Measurements from ENCODE around the gene GPR108. TPM values are rescaled to one million over a fixed set of nuclear protein-coding genes. Genes with fewer than 3 reads are reported as not detected.

GPR108 gene
- total RNA-seq, 2 experiments from 2014 or later = 77.2 to 100 TPM

DNA sequence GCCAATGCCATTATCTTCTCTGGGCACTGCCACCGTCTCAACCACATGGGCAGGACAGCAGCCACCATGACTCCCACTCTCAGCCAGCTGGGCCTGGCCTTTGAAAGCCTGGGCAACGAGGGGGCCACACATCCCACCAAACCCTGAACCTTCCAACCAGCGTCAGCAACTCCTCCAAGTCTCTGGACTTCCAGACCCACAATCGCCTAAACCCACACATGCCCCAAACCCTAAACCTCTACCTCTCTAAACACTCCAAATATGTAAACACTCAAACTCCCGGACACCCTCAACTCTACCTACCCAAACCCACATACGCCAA, 17.9 kb downstream of the GPR108 start:
- CTCF ChIA-PET = no interaction called here
- H3K4me3 Mint-ChIP-seq = no peak overlapping the region
- no peaks in the 10 kb centered on the region for H3K36me3 Mint-ChIP-seq
- DNase-seq (no peak), ATAC-seq (no peak)
- H3K27ac Mint-ChIP-seq = no peak overlapping the region
- H3K27me3 Mint-ChIP-seq = peaks cover 2% of the 10 kb centered on the region
- H3K4me1 Mint-ChIP-seq = peaks cover 38% of the 10 kb centered on the region
- peaks cover 6% of the 10 kb centered on the region for H3K9me3 Mint-ChIP-seq (ENCODE audit: low read depth)

DNA sequence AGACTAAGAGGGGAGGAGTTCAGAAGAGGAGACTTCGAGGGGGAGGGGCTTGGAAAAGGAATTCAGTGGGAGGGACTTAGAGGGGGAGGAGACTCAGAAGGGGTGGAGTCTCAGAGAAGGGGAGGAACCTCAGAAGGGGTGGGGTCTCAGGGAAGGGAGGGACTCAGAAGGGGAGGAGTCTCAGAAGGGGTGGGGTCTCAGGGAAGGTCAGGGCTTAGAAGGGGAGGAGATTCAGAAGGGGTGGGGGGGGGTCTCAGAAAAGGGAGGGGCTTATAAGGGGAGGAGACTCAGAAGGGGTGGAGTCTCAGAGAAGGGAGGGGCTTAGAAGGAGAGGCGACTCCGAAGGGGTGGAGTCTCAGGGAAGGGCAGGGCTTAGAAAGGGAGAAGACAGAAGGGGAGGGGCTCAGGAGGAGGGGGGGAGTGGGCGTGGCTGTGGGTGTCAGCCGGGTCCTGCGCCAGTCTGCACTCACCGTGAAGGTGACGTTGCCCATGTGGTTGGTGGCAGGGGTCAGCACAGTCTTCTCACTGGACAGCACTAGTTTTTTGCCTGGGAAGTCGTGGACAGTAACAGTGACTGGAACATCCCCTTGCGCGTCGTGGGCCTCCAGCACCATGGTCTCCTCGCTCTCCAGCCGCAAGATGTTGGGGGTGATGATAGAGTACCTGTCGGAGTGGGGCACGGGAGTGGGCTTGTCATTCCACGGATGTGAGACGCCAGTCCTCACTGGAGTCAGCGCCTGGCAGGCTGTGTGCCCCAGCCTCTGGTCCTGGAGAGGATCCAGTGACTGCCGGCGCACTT, 18.4 kb downstream of the GPR108 start:
- CTCF ChIA-PET = no interaction called here
- DNase-seq = peak; percentile 57
- Mint-ChIP-seq H3K27me3 (peaks cover 2% of the 10 kb centered on the region), H3K4me1 (peaks cover 38% of the 10 kb centered on the region), H3K9me3 (ENCODE audit: low read depth) (peaks cover 6% of the 10 kb centered on the region), H3K36me3 (no peaks in the 10 kb centered on the region), H3K4me3 (no peak overlapping the region), H3K27ac (no peak overlapping the region)
- ATAC-seq = peak; percentile 70

DNA sequence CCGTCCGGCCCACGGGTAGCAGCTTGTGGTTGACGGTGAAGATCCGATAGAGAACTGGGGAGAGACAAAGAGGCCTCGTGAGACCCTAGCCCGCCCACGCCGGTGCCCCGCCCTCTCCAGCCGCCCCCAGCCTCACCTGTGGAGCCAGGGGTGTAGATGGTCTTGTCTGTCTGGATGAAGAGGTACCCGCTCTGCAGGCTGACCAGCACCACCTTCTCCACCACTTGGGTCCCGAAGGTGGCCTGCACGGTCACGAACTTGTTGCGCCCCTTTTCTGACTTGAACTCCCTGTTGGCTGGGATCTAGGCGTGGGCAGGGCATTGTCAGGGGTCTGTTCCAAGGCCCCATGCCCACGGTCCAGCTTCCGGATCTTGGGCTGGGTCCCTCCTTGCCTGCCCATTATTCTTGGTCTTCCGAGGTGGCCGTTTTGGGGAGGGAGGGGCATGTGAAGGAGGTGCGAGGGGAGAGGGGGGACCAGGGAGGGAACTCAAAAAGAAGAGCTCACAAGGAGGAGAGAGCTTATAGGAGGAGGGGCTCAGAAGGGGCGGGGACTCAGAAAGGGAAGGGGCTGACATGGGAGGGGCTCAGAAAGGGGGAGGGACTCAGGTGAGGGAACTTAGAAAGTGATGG, 19.2 kb downstream of the GPR108 start:
- peaks cover 6% of the 10 kb centered on the region for H3K9me3 Mint-ChIP-seq (ENCODE audit: low read depth)
- peak; percentile 9 for ATAC-seq
- no peak for DNase-seq
- H3K4me1 Mint-ChIP-seq = peaks cover 35% of the 10 kb centered on the region
- no peak overlapping the region for H3K27ac Mint-ChIP-seq
- no peak overlapping the region for H3K4me3 Mint-ChIP-seq
- CTCF ChIA-PET = interaction anchor here (0.6 kb wide), 1 partner anchor 351 kb away, joined by 6 read pairs; no protein-coding TSS in a partner anchor
- peaks cover 2% of the 10 kb centered on the region for H3K27me3 Mint-ChIP-seq
- H3K36me3 Mint-ChIP-seq = no peaks in the 10 kb centered on the region

DNA sequence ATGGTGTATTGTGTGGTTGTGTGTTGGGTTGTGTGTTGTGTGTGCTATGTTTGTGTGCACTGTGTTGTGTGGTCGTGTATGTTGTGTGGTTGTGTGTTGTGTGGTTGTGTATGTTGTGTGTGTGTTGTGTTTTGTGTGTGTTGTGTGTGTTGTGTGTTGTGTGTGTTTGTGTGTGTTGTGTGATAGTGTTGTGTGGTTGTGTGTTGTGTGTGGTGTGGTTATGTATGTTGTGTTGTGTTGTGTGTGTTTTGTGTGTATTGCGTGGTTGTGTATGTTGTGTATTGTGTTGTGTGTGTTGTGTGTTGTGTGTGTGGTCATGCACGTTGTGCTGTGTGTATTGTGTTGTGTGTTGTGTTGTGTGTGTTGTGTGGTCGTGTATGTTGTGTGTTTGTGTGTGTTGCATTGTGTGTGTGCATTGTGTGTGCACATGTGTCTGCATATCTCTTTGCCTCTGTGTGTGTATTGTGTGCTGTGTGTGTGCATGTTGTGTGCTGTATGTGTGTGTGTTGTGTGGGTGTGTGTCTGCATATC, 19.9 kb downstream of the GPR108 start:
- CTCF ChIA-PET = no interaction called here
- Mint-ChIP-seq H3K36me3 (no peaks in the 10 kb centered on the region), H3K27ac (peak overlapping the region; percentile 6), H3K4me3 (no peak overlapping the region), H3K4me1 (peaks cover 31% of the 10 kb centered on the region), H3K27me3 (peaks cover 2% of the 10 kb centered on the region), H3K9me3 (ENCODE audit: low read depth) (peaks cover 6% of the 10 kb centered on the region)
- ATAC-seq (no peak), DNase-seq (no peak)

DNA sequence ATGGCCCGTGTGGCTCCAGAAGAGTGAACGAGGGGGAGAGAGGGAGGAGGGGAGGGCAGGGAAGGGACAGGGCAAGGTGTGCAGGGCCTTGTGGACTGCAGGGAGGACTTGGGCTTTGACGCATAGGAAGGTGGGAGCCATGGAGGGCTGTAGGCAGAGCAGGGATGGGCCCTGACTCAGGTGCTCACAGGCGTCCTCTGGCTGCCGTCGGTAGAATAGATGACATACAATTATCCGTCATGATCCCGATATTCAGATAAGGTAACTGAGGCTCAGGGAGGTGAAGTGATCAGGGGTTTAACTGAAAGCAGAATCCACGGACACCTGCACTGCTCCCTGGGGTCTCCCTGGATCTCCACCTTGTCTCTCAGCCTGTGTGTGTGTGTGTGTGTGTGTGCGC, 20.3 kb downstream of the GPR108 start:
- ATAC-seq (no peak), DNase-seq (no peak)
- Mint-ChIP-seq H3K27me3 (peaks cover 2% of the 10 kb centered on the region), H3K9me3 (ENCODE audit: low read depth) (peaks cover 6% of the 10 kb centered on the region), H3K4me1 (peaks cover 28% of the 10 kb centered on the region), H3K36me3 (no peaks in the 10 kb centered on the region), H3K27ac (no peak overlapping the region), H3K4me3 (no peak overlapping the region)
- CTCF ChIA-PET = no interaction called here

DNA sequence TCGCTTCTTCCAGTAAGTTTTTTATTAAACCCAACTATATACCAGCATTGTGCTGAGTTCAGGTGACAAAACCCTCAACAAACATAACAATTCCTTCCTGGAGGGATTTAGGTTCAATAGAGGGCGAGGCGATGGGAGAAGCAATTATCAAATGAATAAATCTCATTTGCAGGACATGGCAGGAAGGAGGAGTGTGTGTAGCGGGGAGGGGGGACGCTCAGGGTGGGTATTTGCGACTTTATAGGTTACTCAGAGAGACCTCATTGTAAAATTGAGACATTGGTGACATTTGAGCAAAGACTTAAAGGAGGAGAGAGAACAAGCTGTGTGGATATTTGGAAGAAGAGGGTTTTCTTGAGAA, 20.8 kb downstream of the GPR108 start:
- Mint-ChIP-seq H3K4me1 (peaks cover 24% of the 10 kb centered on the region), H3K9me3 (ENCODE audit: low read depth) (peaks cover 6% of the 10 kb centered on the region), H3K27me3 (peaks cover 3% of the 10 kb centered on the region), H3K4me3 (no peak overlapping the region), H3K36me3 (no peaks in the 10 kb centered on the region), H3K27ac (no peak overlapping the region)
- DNase-seq (no peak), ATAC-seq (no peak)
- CTCF ChIA-PET = interaction anchor here (0.7 to 1.5 kb wide), 4 partner anchors 21 to 85 kb away, joined by 3 to 4 read pairs (median 3); no protein-coding TSS in a partner anchor

DNA sequence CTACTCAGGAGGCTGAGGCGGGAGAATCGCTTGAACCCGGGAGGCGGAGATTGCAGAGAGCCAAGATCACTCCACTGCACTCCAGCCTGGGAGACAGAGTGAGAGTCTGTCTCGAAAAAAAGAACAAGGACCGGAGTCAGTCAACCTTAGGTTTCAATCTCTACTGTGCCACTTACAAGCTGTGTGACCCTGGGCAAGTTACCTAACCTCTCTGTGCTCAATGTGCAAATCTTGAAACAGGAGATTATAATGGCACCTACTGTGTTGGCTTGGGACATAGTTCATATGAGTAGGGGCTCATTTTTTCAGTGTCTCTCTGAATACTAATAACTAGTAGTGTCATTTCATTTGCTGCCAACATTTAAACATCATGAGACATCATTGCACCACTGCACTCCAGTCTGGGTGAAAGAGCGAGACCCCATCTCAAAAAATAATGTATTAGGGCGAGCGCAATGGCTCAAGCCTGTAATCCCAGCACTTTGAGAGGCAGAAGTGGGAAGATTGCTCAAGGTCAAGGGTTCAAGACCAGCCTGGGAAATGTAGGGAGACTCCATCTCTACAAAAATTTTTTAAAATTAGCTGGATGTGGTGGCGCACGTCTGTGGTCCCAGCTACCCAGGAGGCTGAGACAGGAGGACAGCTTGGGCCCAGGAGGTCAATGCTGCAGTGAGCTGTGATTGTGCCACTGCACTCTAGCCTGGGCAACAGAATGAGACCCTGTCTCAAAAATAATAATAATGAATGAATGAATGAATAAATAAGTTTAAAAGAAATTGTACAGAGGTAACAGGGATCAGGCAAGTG, 22.4 kb downstream of the GPR108 start:
- Mint-ChIP-seq H3K9me3 (ENCODE audit: low read depth) (peaks cover 6% of the 10 kb centered on the region), H3K4me3 (no peak overlapping the region), H3K27me3 (peaks cover 20% of the 10 kb centered on the region), H3K4me1 (peaks cover 27% of the 10 kb centered on the region), H3K27ac (no peak overlapping the region), H3K36me3 (no peaks in the 10 kb centered on the region)
- no peak for ATAC-seq
- CTCF ChIA-PET = interaction anchor here (0.8 to 1.5 kb wide), 3 partner anchors 83 to 163 kb away, joined by 3 to 4 read pairs (median 4); no protein-coding TSS in a partner anchor
- no peak for DNase-seq

DNA sequence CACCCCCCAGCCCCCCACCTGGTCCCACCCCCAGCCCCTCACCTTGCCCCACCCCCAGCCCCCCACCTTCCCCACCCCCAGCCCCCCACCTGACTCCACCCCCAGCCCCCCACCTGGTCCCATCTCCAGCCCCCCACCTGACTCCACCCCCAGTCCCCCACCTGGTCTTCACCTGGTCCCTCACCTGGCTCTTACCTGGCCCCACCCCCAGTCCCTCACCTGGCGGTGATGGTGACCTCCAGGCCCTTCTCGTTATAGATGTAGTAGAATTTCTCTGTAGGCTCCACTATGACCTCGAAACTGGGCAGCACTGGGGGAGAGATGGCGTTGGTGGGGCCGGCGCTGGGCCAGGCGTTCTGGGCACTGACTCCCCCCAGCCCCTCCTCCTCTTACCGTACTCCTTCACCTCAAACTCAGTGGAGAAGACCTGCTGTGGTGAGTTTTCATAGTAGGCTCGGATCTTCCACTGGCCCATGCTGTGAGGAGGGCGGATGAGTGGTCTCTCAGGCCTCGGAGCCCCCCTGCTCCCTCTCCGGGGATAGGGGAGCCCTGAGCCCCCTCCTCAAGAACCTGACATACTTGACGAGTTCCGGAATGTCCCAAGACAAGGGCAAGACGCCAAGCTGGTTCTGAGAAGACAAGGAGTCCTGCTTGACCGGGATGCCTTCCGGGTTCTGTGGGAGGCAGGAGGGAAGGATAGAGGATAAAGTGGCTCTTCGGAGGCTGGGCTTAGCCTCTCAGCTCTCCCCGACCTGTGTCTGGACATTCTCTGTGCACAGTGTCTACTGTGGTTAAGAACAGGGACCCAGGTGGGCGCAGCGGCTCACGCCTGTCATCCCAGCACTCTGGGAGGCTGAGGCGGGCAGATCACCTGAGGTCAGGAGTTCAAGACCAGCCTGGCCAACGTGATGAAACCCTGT, 23.3 kb downstream of the GPR108 start:
- Mint-ChIP-seq H3K27me3 (peaks cover 29% of the 10 kb centered on the region), H3K4me3 (no peak overlapping the region), H3K4me1 (peaks cover 19% of the 10 kb centered on the region), H3K9me3 (ENCODE audit: low read depth) (peaks cover 6% of the 10 kb centered on the region), H3K36me3 (no peaks in the 10 kb centered on the region), H3K27ac (no peak overlapping the region)
- CTCF ChIA-PET = no interaction called here
- DNase-seq (no peak), ATAC-seq (no peak)

DNA sequence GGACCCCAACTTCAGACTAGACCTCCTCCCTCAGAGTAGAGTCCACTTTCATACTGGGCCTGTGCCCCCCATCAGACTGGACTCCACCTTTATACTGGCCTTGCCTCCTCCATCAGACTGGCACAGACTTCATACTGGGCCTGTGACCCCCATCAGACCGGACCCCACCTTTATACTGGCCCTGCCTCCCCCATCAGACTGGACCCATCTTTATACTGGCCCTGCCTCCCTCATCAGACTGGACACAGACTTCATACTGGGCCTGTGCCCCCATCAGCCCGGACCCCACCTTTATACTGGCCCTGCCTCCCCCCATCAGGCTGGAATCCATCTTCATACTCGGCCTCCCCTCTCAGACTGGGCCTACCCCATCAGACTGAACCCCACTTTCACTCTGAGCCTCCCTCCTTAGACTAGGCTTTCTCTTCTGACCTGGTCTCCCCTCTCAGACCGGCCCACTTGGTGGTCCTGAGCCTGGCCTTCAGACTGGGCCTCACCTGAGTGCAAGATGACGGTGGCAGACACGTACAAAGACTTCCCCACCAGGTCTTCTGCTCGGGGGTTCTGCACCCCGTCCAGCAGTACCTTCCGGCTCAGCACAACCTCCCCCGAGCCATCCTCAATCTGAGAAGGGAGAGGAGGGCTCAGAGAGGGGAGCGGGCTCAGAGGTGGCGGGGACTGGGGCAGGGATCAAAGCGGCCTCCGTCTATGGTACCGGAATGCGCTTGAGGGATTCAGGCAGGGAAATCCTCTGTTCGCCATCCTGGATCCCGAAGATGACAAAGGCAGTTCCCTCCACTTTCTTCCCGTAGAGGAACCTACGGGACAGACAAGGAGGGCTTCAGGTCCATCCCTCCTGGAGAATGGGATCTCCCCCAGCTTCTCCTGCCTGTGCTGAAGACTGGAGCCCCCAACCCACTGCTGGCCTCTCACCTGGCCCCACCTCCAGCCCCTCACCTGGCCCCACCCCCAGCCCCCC, 24.4 kb downstream of the GPR108 start:
- H3K27ac Mint-ChIP-seq = no peak overlapping the region

DNA sequence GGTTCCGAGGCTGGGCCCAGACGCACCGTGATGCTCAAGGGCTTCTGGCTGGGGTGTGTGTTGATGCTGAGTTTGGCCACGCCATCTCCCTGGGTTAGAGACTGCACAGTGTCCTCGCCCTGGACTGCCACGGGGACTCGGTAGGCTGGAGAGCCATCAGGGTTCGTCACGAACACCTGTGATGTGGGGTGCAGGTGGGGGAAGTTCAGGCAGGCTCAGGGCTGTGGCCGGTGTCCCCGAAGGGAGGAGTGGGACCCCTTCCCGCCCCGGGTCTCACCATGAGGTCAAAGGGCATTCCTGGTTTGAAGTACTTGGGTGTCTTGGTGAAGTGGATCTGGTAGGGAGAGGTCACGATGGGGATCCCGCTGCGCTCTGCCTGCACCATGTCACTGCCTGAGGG, 25.1 kb downstream of the GPR108 start:
- DNase-seq (no peak), ATAC-seq (no peak)
- Mint-ChIP-seq H3K4me3 (no peak overlapping the region), H3K27ac (no peak overlapping the region), H3K4me1 (peaks cover 11% of the 10 kb centered on the region), H3K9me3 (ENCODE audit: low read depth) (peaks cover under 1% of the 10 kb centered on the region), H3K27me3 (peaks cover 40% of the 10 kb centered on the region), H3K36me3 (no peaks in the 10 kb centered on the region)
- CTCF ChIA-PET = no interaction called here

More for the DNA sequence above, 24.4 kb downstream of the GPR108 start:
- CTCF ChIA-PET = no interaction called here
- no peak for ATAC-seq
- Mint-ChIP-seq H3K36me3 (no peaks in the 10 kb centered on the region), H3K27me3 (peaks cover 37% of the 10 kb centered on the region), H3K9me3 (ENCODE audit: low read depth) (peaks cover 6% of the 10 kb centered on the region), H3K4me3 (no peak overlapping the region), H3K4me1 (peaks cover 17% of the 10 kb centered on the region)
- no peak for DNase-seq

DNA sequence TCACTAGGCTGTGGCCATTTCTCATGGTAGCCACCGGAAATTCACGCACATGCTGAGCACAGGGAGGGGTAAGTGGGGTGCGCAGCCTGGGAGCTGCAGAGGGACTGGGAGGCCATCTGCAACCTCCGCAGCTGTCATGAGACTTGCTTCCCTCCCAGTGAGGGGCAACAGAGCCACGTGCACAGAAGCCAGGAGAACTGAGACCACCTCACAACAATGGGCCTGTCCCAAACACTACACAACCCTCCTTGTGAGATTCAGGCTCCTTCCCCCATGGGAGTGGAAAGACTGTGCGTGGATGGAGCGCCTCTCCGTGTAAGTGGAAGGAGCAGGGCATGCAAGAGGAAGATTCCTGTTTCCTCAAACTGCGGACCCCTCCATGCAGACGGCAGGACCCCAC, 25.8 kb downstream of the GPR108 start:
- Mint-ChIP-seq H3K27me3 (peaks cover 40% of the 10 kb centered on the region), H3K27ac (no peak overlapping the region), H3K36me3 (no peaks in the 10 kb centered on the region), H3K9me3 (ENCODE audit: low read depth) (no peaks in the 10 kb centered on the region), H3K4me3 (no peak overlapping the region), H3K4me1 (peaks cover 10% of the 10 kb centered on the region)
- ATAC-seq = no peak
- CTCF ChIA-PET = no interaction called here
- DNase-seq = no peak

DNA sequence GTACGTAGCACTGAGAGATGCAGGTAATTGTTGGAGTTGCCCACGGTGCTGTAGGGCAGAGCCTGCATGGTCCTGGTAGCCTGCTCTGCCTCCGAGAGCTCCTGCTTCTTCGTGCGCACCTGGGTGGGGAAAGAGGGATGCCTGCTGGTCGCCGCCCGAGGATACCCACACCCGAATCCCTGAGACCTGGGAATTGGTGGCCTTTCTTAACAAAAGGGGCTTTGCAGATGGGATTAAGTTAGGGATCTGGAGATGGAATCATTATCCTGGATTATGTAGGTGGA, 26.4 kb downstream of the GPR108 start:
- Mint-ChIP-seq H3K4me1 (peaks cover 10% of the 10 kb centered on the region), H3K36me3 (no peaks in the 10 kb centered on the region), H3K9me3 (ENCODE audit: low read depth) (no peaks in the 10 kb centered on the region), H3K27me3 (peaks cover 38% of the 10 kb centered on the region), H3K4me3 (no peak overlapping the region), H3K27ac (no peak overlapping the region)
- CTCF ChIA-PET = no interaction called here
- DNase-seq (no peak), ATAC-seq (no peak)

Data from activated CD8-positive, alpha-beta memory T cell treated with anti-CD3 and anti-CD28 coated beads, Interleukin-2, amount 10 ng/mL, durations not matched to agents 7 days and 5 days (primary cell).